HG02852 (cell line): ENCODE data around the gene AP1S1.
A peak's percentile ranks its signal among the peaks of the same experiment; 100 is the strongest.

Experiments used
- ATAC-seq: cut with Tn5 transposase; IDR thresholded peaks from one replicate; pipeline ENCODE4 v1.9.1; 2021; ENCODE audit warnings: mild to moderate bottlenecking, moderate library complexity; ENCODE audit not compliant: unreplicated experiment

Gene AP1S1

GRCh38 chr7:101156277-101156676 is 2.0 kb downstream of the AP1S1 start:
- ATAC-seq, result no peak

GRCh38 chr7:101156866-101157589 is 2.8 kb downstream of the AP1S1 start:
- ATAC-seq, result no peak

- ATAC-seq, result no peak
These were observed 5.7 kb downstream of the AP1S1 start for GRCh38 chr7:101159696-101160674.

- no peak for ATAC-seq
These were observed 6.6 kb downstream of the AP1S1 start for GRCh38 chr7:101160910-101161309.

- ATAC-seq, result no peak
These were observed 7.6 kb downstream of the AP1S1 start for GRCh38 chr7:101161692-101162471.

- ATAC-seq, result no peak
These were observed 8.4 kb downstream of the AP1S1 start for GRCh38 chr7:101162551-101163278.

- ATAC-seq, result no peak
These were observed 9.2 kb downstream of the AP1S1 start for GRCh38 chr7:101163279-101164070.

GRCh38 chr7:101164071-101164840 is 10.0 kb downstream of the AP1S1 start:
- no peak for ATAC-seq

GRCh38 chr7:101165075-101165957 is 11.0 kb downstream of the AP1S1 start, which contains the start of gene VGF:
Gene VGF (minus strand): TSS chr7:101165569. CDS start chr7:101164843, 726 bp downstream.
- ATAC-seq, result peak; percentile 81

GRCh38 chr7:101165958-101166647 is 11.8 kb downstream of the AP1S1 start:
- ATAC-seq, result no peak

- ATAC-seq, result no peak
These were observed 12.3 kb downstream of the AP1S1 start for GRCh38 chr7:101166648-101166908.

- no peak for ATAC-seq
These were observed 12.8 kb downstream of the AP1S1 start for GRCh38 chr7:101166909-101167644.

- no peak for ATAC-seq
These were observed 13.6 kb downstream of the AP1S1 start for GRCh38 chr7:101167645-101168411.

- no peak for ATAC-seq
These were observed 14.3 kb downstream of the AP1S1 start for GRCh38 chr7:101168412-101169049.

- no peak for ATAC-seq
These were observed 15.0 kb downstream of the AP1S1 start for GRCh38 chr7:101169110-101169837.
